Measurements from ENCODE around the gene KRT71.
"Not testable (repeated sequence)": the region's sequence is repeated elsewhere in the genome, so short reads cannot be mapped to it uniquely, and the experiment has no call there.

KRT71 gene

DNA sequence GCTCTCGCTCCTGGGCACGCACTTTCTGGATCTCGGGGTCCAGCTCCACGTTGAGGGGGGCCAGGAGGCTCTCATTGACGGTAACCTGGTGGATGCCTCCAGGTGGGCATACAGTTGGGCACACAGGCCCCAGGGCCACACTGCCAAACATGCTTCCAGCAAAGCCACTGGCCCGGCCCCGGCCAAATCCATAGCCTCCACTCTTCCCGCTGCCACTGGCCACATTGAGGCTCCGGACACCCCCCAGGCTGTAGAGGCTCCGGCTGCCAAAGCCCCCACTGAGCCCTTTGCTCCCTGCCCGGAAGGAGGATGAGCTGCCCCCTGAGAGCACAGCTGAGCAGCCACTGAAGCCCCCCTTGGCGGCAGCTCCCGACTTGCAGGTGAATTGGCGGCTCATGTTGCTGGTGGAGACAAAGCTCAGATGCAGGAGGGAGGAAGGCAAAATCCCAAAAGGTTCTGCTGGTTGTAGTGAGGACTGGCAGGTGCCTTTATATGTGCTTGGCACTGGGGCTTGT, at the start of gene KRT71:
Gene KRT71 (minus strand): TSS at position 465 of the 515 bp plus-strand sequence. CDS start 68 bp downstream, at position 397.
- DNase-seq (ENCODE audit: low read depth in 2 of 2), result no peak

GRCh38 chr12:52602552-52602951, 49.6 kb upstream of the KRT71 start:
- no peak for DNase-seq (ENCODE audit: low read depth in 2 of 2)

DNA sequence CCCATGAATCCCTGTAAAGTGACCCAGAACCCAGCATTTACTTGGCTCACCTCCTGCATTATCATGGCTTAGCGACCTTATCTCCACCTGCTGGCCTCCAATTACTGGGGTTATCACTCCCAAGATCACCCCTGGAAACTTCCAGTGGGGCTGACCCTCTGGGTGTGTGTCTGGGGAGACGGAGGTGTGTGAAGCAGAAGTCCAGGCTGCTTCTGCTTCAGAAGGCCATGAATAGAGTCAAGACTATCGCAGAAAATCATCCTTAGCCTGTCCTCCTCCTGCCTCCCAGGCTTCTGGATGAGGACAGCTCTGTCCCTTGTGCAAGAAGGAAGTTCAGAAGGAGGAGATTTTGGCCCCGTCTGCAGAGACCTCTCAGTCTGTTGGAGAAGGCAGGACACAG, 48.7 kb upstream of the KRT71 start:
- DNase-seq (ENCODE audit: low read depth in 2 of 2), result no peak

DNA sequence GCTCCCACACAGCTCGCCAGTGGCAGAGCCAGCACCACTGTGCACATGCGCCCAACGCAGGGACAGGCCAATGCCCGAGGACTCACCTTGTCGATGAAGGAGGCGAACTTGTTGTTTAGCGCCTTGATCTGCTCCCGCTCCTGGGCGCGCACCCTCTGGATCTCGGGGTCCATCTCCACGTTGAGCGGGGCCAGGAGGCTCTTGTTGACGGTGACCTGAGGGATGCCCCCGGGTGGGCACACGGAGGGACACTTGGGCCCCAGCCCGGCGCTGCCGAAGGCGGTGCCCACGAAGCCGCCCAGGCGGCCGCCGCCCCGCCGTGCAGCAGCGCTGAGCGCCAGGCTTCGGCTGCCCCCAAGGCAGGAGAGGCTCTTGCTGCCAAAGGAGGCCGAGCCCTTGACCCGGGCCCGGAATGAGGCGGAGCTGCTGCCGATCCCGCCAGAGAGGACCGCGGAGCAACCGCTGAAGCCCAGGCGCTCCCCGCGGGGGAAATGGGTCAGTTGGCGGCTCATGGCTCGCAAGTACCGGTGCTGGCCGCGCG, 48.1 kb upstream of the KRT71 start, which contains the start of gene KRT72:
Gene KRT72 (minus strand): TSS at position 523 of the 541 bp plus-strand sequence. CDS start 11 bp downstream, at position 512.
- no peak for DNase-seq (ENCODE audit: low read depth in 2 of 2)

DNA sequence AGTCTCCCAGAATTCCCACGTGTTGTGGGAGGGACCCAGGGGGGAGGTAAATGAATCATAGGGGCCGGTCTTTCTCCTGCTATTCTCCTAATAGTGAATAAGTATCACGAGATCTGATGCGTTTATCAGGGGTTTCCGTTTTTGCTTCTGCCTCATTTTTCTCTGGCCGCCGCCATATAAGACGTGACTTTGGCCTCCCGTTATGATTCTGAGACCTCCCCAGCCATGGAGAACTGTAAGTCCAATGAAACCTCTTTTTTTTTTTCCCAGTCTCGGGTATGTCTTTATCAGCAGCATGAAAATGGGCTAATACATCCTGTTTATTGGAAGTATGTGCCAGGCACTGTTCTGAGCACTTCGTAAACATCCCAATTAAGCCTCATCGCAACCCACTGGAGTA, 47.5 kb upstream of the KRT71 start:
- no peak for DNase-seq (ENCODE audit: low read depth in 2 of 2)

DNA sequence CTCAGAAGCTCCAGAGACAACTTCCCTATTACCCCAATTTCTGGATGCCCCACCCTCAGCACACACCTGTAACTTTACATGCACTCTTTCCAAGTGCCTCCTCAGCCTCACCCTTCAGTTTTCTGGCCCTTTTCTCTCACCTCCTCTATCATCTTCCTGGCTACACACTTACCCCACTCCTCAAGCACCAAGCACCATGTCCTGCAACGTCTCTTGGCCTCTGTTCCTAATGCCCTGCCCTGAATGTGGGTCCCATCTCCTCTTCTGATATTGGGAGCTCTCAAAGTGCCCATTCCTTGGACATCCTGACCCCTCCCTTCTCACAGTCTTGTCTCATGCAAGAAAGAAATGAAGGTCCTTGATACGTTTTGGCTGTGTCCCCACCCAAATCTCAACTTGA, 47.1 kb upstream of the KRT71 start:
- no peak for DNase-seq (ENCODE audit: low read depth in 2 of 2)

GRCh38 chr12:52598966-52599365, 46.0 kb upstream of the KRT71 start:
- DNase-seq (ENCODE audit: low read depth in 2 of 2), result no peak

DNA sequence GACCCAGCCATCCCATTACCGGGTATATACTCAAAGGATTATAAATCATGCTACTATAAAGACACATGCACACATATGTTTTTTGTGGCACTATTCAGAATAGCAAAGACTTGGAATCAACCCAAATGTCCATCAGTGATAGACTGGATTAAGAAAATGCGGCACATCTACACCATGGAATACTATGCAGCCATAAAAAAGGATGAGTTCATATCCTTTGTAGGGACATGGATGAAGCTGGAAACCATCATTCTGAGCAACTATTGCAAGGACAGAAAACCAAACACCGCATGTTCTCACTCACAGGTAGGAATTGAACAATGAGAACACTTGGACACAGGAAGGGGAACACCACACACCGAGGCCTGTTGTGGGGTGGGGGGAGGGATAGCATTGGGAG, 41.3 kb upstream of the KRT71 start:
- not testable (repeated sequence) for DNase-seq (ENCODE audit: low read depth in 2 of 2)

DNA sequence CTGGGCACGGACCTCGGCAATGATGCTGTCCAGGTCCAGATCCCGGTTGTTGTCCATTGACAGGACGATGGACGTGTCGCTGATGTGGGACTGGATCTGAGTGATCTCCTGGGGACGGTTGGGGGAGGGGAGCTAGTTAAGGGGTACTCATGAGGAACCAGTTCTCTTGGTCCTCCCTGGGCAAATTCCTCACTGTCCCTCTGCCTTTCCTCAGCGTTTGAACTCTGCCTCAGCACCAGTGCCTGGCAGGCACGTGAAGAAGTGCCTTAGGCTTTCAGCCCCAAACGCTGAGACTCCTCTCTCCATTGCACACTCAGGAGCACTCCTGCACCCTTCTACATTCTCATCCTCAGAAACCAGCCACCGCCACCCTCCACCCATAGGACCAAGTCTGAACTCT, 38.6 kb upstream of the KRT71 start:
- DNase-seq (ENCODE audit: low read depth in 2 of 2), result no peak

GRCh38 chr12:52590021-52590420, 37.1 kb upstream of the KRT71 start:
- no peak for DNase-seq (ENCODE audit: low read depth in 2 of 2)

DNA sequence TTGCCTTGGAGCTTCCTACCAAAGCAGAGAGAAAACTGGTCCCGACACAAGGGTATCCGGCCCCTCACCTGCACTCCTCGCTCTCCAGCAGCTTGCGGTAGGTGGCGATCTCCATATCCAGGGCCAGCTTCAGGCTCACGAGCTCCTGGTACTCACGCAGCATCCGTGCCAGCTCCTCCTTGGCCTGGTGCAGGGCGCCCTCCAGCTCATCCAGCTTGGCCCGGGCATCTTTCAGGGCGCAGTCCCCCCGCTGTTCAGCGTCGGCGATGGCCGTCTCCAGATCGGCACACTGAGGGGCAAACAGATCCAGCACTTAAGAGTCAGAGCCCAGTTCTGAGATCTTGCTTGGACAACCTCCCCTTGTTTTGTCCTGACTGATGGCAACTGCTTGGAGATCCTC, 34.6 kb upstream of the KRT71 start:
- DNase-seq (ENCODE audit: low read depth in 2 of 2), result no peak

GRCh38 chr12:52585946-52586345, 33.0 kb upstream of the KRT71 start:
- DNase-seq (ENCODE audit: low read depth in 2 of 2), result peak in 1 of 2 donors; percentile 35

- no peak for DNase-seq (ENCODE audit: low read depth in 2 of 2)
These were observed 32.1 kb upstream of the KRT71 start for GRCh38 chr12:52585066-52585465.

DNA sequence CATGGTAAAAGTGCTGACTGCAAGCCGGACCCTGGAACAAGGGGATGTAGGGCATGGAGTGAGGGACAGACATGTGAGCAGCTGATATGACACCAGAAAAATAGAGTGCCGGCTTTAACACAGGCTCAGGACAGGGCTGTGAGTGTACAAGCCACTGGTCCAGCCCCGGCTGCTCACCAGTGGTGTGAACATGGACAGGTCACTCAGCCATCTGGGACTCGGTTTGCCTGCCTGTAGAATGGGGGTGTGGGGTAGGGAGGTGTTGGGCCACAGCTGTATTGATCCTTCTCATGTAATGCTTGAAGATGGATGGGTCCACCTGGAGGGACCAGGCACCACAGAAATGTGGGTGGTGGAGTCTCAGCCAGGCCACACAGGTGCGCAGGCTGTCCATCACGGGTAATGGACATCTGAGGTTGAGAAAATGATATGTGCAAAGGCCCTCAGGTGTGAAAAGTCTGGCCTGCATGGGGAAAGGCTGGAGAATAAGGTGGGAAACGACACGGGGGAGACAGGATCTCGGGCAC, 31.3 kb upstream of the KRT71 start:
- no peak for DNase-seq (ENCODE audit: low read depth in 2 of 2)

- DNase-seq (ENCODE audit: low read depth in 2 of 2), result peak; percentile 31 to 39
These were observed 30.1 kb upstream of the KRT71 start for GRCh38 chr12:52582971-52583456.

DNA sequence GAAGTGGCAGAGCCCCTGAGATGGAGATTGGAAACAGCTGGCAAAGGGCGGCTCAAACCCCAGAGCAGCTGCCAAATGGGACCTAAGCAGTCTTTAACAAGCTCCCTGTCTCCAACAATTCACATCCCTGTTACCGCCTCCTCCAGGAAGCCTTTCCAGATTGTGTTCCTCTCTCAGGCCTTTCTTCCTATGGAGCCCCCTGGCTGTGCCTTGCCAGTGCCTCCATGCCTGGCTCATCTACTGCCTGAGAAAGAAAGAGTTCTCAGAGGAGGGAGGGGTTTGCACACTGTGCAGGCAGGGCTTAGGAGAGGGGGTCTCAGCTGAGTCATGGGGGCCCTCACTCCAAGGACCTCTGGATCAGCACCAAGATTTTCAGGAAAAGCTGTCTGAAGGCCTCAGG, 29.5 kb upstream of the KRT71 start:
- DNase-seq (ENCODE audit: low read depth in 2 of 2), result no peak

- DNase-seq (ENCODE audit: low read depth in 2 of 2), result no peak
These were observed 28.5 kb upstream of the KRT71 start for GRCh38 chr12:52581481-52581880.

- DNase-seq (ENCODE audit: low read depth in 2 of 2), result no peak
These were observed 28.1 kb upstream of the KRT71 start for GRCh38 chr12:52581066-52581465.

GRCh38 chr12:52580496-52580895, 27.6 kb upstream of the KRT71 start:
- DNase-seq (ENCODE audit: low read depth in 2 of 2), result no peak

GRCh38 chr12:52579468-52580465, 26.8 kb upstream of the KRT71 start:
- DNase-seq (ENCODE audit: low read depth in 2 of 2), result no peak

DNA sequence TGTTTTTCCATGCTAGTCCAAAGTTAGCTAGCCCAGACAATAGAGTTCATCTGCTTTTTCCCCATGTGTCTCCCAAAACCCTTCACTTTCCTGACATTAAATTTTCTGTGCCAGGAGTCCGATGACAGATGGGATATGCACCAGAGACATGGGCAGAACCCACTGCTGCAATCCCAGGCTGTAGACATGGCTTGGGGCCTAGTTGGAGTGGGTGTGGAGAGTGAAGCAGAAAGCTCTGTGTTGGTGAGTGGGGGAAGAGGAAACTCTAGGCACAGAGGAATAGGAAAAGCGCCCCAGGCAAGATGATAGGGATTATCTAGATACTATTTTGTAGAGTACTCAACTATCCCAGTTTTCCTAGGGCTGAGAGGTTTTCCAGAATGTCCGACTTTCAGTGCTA, 25.5 kb upstream of the KRT71 start:
- DNase-seq (ENCODE audit: low read depth in 2 of 2), result no peak

GRCh38 chr12:52577316-52577715, 24.4 kb upstream of the KRT71 start:
- DNase-seq (ENCODE audit: low read depth in 2 of 2), result no peak

All from stimulated activated CD4-positive, alpha-beta T cell treated with anti-CD3 and anti-CD28 coated beads, Interleukin-1b, Interleukin-23, amount 100 ng/mL, for 1 hour (primary cell).